ENCODE data around the gene CLMP.

Gene CLMP

GRCh38 chr11:123072332-123072761 is 122.7 kb downstream of the CLMP start:
- TF ChIP-seq CTCF (IDR thresholded peaks at IDR 0.05; ENCODE audit: borderline replicate concordance, insufficient read depth, low read depth, low read length): no peak
- H3K4me3 ChIP-seq (ENCODE audit: low read depth, low read length): no peak overlapping the region

GRCh38 chr11:123069908-123070821 is 124.9 kb downstream of the CLMP start:
- peak overlapping the region; percentile 43 for H3K4me3 ChIP-seq (ENCODE audit: low read depth, low read length)
- TF ChIP-seq CTCF (IDR thresholded peaks at IDR 0.05; ENCODE audit: borderline replicate concordance, insufficient read depth, low read depth, low read length): no peak

GRCh38 chr11:123065621-123066020 is 129.4 kb downstream of the CLMP start:
- no peak overlapping the region for H3K4me3 ChIP-seq (ENCODE audit: low read depth, low read length)
- TF ChIP-seq CTCF (IDR thresholded peaks at IDR 0.05; ENCODE audit: borderline replicate concordance, insufficient read depth, low read depth, low read length): no peak

- H3K4me3 ChIP-seq (ENCODE audit: low read depth, low read length): peak overlapping the region; percentile 88
These were observed 131.0 kb downstream of the CLMP start for GRCh38 chr11:123063826-123064657.

GRCh38 chr11:123062892-123063825 is 131.9 kb downstream of the CLMP start:
- TF ChIP-seq CTCF (IDR thresholded peaks at IDR 0.05; ENCODE audit: borderline replicate concordance, insufficient read depth, low read depth, low read length): no peak
- peak overlapping the region; percentile 88 for H3K4me3 ChIP-seq (ENCODE audit: low read depth, low read length)

More at GRCh38 chr11:123063826-123064657, 131.0 kb downstream of the CLMP start:
- no peak for TF ChIP-seq CTCF (IDR thresholded peaks at IDR 0.05; ENCODE audit: borderline replicate concordance, insufficient read depth, low read depth, low read length)

GRCh38 chr11:123062158-123062891 is 132.7 kb downstream of the CLMP start:
- H3K4me3 ChIP-seq (ENCODE audit: low read depth, low read length): peak overlapping the region; percentile 88
- no peak for TF ChIP-seq CTCF (IDR thresholded peaks at IDR 0.05; ENCODE audit: borderline replicate concordance, insufficient read depth, low read depth, low read length)
